SK-N-MC (cell line): ENCODE results near the gene MAMSTR.

Experiments used
- EZH2 ChIP-seq: fragments of 200-600 bp; sonication (generic); IDR thresholded peaks from one replicate; pipeline ENCODE4 v1.6.1; 2017; ENCODE audit warnings: antibody characterized with exemption
- POLR2AphosphoS5 ChIP-seq: IDR thresholded peaks from 2 replicates; pipeline ENCODE4 v1.6.1; 2012; ENCODE audit warnings: mild to moderate bottlenecking, low read depth, low read length, borderline replicate concordance

DNA sequence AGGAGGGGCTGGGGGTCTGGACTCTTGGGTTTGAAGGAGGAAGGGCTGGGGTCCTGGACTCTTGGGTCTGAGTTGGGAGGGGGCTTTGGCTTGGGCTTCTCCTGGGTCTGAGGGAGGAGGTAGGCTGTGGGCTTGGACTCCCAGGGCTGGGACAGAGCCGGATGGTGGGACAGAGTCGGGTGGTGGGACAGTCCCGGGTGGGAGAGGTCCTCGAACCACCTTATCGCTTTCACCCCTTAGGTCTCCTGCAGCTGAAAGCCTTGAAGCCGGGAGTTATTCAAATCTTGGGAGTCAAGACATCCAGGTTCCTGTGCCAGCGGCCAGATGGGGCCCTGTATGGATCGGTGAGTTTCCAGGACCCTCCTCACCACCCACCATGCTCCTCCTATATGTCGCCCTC is 37.2 kb upstream of the MAMSTR start:
- TF ChIP-seq EZH2 (no peak), POLR2AphosphoS5 (no peak)
